GM12875 (cell line): Measurements from ENCODE around the gene CDYL2.

ENCODE experiments used
- H3K4me3 ChIP-seq: one replicate; pipeline ENCODE4 v1.5.1; 2011; ENCODE audit warnings: low read depth, low read length, control low read depth
- TF ChIP-seq, protein P1 (sequence below): IDR thresholded peaks from 2 replicates; pipeline ENCODE4 v1.5.1; 2011; ENCODE audit warnings: low read depth, mild to moderate bottlenecking, control low read depth, inconsistent platforms, low read length, moderate library complexity, borderline replicate concordance; ENCODE audit not compliant: insufficient read depth

Gene CDYL2

GRCh38 chr16:80596507-80597207 is 207.7 kb downstream of the CDYL2 start:
- TF ChIP-seq, protein P1, sequence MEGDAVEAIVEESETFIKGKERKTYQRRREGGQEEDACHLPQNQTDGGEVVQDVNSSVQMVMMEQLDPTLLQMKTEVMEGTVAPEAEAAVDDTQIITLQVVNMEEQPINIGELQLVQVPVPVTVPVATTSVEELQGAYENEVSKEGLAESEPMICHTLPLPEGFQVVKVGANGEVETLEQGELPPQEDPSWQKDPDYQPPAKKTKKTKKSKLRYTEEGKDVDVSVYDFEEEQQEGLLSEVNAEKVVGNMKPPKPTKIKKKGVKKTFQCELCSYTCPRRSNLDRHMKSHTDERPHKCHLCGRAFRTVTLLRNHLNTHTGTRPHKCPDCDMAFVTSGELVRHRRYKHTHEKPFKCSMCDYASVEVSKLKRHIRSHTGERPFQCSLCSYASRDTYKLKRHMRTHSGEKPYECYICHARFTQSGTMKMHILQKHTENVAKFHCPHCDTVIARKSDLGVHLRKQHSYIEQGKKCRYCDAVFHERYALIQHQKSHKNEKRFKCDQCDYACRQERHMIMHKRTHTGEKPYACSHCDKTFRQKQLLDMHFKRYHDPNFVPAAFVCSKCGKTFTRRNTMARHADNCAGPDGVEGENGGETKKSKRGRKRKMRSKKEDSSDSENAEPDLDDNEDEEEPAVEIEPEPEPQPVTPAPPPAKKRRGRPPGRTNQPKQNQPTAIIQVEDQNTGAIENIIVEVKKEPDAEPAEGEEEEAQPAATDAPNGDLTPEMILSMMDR, result no peak

GRCh38 chr16:80594756-80595155 is 209.6 kb downstream of the CDYL2 start:
- H3K4me3 ChIP-seq, result no peak overlapping the region
- TF ChIP-seq, protein P1, result no peak

More at GRCh38 chr16:80596507-80597207, 207.7 kb downstream of the CDYL2 start:
- H3K4me3 ChIP-seq, result no peak overlapping the region

DNA sequence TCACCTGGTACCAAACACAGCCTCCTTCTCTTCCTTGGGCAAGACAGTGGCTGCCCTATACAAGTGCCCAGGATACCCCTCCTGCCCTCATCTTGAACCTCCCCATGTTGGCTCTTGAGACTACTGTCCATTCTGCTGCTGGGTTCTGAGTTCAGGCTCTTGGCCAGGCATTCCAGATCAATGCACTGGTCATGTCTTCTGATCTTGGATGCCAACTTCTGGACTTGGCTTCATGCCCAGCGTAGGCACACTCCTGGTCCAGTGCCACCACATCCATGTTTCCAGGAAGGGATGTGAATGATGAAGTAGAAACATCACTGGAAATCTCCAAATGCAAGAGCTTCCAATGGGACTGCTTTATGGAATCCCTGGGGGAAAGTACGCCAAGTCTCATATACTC is 212.1 kb downstream of the CDYL2 start:
- TF ChIP-seq, protein P1, result no peak
- no peak overlapping the region for H3K4me3 ChIP-seq

GRCh38 chr16:80591071-80591915 is 213.1 kb downstream of the CDYL2 start:
- TF ChIP-seq, protein P1, result no peak
- H3K4me3 ChIP-seq, result no peak overlapping the region

DNA sequence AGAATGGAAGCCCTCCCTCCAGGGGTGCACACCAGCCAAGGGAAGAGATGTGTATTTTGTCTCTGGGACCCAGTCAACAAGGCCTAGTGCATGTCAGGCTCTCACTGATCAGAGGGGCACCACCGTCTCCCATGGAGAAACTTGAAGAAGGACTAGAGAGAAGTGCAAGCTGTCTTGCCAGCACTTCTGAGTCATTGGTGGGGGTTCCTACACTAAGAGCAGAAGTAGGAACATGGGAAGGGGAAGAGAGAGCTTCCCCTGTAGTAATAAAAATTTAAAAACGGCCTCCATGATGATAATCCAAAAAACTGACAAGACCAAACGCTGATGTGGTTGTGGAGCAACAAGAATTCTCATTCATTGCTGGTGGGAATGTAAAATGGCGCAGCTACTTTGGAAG is 217.3 kb downstream of the CDYL2 start:
- TF ChIP-seq, protein P1, result no peak
- H3K4me3 ChIP-seq, result no peak overlapping the region

GRCh38 chr16:80586476-80586875 is 217.9 kb downstream of the CDYL2 start:
- TF ChIP-seq, protein P1, result no peak
- H3K4me3 ChIP-seq, result no peak overlapping the region

DNA sequence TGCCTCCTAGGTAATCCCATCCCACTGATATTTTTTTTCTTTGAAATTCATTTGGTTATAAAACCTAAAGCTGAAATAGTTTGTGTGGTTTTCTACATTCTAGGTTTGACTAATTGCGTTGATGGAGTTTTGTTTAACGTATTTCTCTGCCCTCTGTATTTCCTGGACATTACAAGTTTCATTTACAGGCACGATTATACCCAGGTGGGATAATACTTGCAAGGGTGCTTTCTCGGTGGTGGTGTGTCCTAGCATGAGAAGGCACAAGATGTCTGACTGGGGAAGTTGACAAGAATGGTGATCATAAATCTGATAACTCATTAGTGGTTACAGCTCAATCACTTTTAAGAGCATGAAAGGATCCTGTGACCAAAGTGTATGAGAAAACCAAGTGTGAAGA is 218.6 kb downstream of the CDYL2 start:
- H3K4me3 ChIP-seq, result no peak overlapping the region
- TF ChIP-seq, protein P1, result no peak
